GM12874 (cell line): Measurements from ENCODE around the gene RMI2.

Experiments used
- CTCF ChIP-seq: IDR thresholded peaks from 2 replicates; pipeline ENCODE4 v1.5.1; 2011; ENCODE audit warnings: low read depth, mild to moderate bottlenecking, control low read depth, low read length, moderate library complexity; ENCODE audit not compliant: insufficient read depth

Gene RMI2

DNA sequence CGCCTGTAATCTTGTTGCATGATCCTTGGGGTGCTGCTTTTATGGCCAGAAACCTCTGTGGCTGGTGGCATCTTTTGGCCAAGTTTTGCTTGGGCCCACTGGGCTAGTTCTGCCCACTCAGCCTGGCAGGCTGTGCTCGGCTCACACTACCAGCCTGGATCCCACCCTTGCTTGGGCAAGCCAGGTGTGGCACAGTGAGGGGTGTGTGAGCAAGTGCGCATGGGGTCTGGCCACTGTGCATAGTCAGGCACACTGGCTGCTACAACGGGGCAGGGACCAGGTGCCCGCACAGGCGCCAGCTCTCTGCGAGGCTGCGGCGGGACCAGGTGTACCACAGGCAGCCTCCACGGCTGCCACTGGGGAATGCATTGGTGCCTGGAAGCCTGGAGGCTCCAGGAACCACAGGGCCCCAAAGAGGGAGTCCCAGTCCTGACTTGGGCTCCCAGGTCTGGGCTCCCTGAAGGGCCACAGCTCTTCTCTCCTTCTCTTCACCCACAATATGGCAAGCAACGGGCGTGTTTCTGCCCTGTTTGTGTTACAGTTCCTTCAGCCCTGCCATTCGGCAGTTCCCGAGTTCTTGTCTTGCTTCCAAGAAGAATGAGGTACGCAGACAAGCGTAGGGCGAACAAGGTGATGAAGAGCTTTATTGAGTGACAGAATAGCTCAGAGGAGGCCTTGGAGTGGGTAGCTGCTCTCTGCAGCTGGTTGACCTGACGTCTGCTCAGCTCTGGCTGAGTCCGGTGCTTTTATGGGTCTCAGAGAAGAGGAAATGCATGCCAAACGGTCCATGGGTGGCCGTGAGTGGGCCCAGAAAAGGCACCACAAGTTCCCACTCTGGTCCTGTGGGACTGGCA is 37.4 kb upstream of the RMI2 start:
- no peak for TF ChIP-seq CTCF

GRCh38 chr16:11308493-11309283 is 36.6 kb upstream of the RMI2 start:
- TF ChIP-seq CTCF = no peak

GRCh38 chr16:11309895-11310633 is 35.2 kb upstream of the RMI2 start:
- TF ChIP-seq CTCF = no peak

GRCh38 chr16:11310634-11310977 is 34.7 kb upstream of the RMI2 start:
- TF ChIP-seq CTCF = no peak

GRCh38 chr16:11310997-11311561 is 34.2 kb upstream of the RMI2 start:
- TF ChIP-seq CTCF = no peak

- TF ChIP-seq CTCF = no peak
Observed at GRCh38 chr16:11312718-11313492, 32.4 kb upstream of the RMI2 start.
